ENCODE measurements around the gene ETV5.

ETV5 gene

DNA sequence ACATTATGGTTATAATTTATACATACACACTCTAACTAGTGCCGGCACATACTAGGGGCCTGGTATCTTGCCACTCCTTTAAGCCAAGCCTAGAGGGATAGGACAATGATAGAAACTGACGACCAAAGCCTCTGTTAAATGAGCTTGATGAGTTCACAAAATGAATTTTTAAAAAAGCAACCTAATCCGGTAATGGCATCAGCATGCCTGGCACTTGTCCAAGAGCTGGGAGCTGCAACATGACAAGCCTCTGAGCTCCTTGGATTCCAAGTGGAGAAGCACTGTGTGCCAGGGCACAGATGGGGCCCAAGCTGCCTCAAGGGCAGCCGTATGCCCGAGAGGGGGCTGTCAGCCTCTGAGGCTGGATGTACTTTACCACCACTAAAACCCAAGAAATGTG is 9.7 kb downstream of the ETV5 start:
- no peak for DNase-seq (ENCODE audit: low read depth, low spot score)
- no peak overlapping the region for H3K4me3 ChIP-seq (ENCODE audit: low read length)

DNA sequence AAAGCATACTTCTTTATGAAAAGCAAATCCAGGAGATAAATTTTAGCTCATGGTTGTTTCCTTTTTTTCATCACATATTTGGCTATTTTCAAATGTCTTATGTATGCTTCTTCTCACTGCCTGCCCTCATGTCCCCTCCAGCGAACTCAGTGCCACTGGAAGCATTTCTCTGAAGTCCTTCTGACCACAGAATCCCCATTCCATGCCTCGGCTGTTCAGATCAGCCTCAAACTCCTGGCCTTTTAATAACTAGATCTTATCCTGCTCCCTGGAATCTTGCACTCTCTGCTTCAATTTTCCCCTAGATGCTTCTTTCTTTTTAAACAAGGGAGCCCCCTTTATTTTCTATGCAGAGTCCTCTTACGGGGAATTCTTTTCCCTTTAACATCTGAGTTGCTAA is 10.1 kb downstream of the ETV5 start:
- no peak for DNase-seq (ENCODE audit: low read depth, low spot score)
- H3K4me3 ChIP-seq (ENCODE audit: low read length) = no peak overlapping the region

DNA sequence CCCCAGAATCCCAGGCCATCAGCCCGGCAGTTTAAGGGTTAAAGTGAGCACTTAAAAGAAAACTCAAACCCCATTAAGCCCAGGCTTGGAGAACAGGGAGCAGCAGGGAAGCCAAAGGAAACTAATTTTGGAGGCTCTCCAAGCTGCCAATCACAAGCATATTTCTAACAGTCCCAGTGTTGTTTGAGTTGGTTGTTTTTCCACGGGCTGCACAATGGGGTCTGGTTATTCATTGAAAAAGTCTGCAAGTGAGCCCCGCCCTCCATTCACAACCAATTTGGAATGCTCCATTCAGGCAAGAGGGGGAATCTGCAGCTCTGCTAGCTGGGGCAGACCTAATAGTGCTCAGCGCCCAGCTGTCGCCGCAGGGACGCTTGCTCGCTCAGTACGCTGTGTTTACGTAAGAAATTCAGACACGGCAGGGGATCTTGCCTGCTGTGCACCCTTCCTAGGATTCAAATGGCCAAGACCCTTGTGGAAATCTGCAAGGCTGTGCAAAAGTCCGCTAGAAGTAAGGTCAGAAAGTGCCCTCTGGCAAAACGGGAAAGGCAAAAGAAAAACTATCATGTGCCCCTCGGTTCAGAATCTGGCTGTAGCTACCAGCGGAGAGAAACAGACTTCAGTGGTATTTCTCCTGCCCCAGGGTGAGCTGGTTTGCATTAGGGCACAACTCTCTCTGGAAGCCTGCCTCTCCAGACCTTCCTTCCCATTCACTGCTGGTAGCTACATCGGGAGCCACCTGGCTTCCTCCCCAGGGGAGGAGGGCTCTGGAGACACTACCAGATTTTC is 11.0 kb downstream of the ETV5 start:
- DNase-seq (ENCODE audit: low read depth, low spot score) = no peak
- no peak overlapping the region for H3K4me3 ChIP-seq (ENCODE audit: low read length)

DNA sequence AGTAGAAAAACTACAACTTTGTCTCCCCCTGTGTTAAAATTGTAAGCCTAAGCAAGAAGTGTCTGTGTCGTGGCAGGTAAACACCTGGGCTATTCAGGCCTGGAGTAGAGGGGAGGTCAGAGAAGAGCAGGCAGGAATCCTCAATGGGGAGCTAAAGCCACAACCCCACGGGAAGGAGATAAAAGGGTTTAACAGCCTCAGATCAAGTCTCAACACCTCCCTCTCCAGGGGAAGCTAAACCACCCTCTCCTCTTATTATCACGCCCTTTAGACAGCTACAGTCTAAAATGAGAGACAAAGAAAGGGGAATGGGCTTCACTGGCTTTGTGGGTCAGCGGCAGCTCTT is 11.6 kb downstream of the ETV5 start:
- H3K4me3 ChIP-seq (ENCODE audit: low read length) = no peak overlapping the region
- DNase-seq (ENCODE audit: low read depth, low spot score) = no peak

DNA sequence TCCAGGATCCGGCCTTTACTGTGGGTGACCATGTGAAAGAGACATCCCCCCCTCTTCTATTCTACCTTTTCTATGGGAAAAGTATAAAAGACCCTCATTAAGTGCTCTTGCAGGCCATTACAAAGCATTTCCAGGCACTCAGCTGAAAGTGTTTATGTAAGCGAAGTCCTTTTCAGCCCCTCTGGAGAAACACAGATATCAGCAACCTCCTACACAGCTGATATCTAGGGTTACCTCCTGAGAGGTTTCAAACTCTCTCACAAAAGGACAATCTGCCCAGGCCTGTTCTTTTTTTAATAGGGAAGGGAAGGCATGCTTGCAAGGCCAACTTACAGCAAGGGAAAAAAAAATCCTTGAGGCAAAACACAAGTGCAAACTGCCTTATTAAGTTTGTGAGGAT is 12.6 kb downstream of the ETV5 start:
- DNase-seq (ENCODE audit: low read depth, low spot score) = no peak
- H3K4me3 ChIP-seq (ENCODE audit: low read length) = no peak overlapping the region

DNA sequence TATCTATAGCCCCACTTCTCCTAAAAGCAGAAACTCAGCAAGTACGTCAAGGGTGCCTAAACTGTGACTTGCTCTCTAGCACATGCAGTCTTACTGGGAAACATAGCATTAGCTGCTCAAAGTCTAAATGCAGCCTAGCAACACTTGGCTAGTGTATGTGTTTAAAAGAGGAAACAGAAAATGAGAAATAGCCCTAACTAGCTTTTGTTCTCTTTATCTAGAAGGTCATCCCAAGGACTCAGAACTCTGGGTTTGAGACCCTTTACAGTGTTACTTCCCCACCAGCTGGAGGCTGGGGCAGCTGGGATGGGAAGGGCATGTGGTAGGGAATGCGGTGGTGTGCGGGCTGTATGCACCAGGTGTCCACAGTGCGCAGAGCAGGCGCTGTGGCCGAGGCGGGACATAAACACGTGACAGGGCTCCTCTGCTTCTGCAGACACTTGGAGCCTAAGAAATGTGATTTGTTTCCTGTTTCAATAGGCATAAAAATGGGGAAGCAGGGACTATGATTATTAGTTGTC is 13.3 kb downstream of the ETV5 start:
- no peak overlapping the region for H3K4me3 ChIP-seq (ENCODE audit: low read length)
- no peak for DNase-seq (ENCODE audit: low read depth, low spot score)

DNA sequence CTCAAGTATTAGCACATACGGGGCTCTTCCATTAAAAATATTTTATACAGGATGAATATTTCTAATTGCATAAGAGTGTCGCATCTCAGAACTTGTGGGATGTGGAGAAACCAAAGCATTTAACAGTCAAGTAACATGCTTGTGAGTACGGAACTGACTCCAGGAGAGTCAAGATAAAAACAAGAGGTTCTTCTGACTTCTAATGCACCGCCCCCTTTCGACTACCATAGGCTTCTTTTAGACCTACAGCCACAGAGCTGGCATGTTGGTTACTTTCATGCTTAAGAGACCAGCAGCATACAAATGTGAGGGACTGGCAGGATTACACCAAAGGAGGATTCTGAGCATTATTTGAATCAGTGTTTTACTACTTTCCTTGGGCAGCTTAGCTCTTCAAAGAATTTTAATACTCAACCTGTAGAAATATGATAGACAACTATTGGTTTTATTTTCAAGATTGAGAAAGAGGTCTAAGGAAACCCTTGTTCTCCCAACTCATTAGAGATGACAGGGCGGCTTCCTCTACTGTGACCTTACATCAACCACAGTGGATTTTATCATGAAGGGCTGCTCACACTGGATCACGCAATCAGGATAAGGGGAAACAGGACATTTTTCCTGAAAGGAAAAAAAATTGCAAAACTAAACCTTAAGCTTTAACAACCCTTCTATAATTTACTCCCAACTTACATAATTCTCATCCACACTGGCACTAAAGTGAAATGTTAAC is 14.0 kb downstream of the ETV5 start:
- no peak for DNase-seq (ENCODE audit: low read depth, low spot score)
- no peak overlapping the region for H3K4me3 ChIP-seq (ENCODE audit: low read length)

DNA sequence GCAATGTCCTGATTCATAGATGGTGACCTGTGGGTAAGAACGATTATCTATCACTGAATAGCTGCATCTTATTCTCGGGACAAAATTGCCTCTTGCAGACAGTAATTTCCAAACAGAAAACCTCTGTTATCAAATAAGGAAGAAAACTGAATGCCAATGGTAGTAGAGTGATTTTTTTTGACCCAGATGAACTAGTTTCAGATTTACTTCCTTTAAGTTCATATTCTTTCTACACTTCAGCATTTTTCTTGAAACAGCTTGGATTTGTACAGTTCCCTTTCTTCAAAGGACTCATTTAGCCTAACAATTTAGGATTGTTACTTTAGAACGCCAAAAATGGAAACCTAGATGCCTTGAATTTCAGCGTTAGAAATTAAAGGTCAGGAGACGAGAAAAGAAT is 14.6 kb downstream of the ETV5 start:
- no peak overlapping the region for H3K4me3 ChIP-seq (ENCODE audit: low read length)
- no peak for DNase-seq (ENCODE audit: low read depth, low spot score)

DNA sequence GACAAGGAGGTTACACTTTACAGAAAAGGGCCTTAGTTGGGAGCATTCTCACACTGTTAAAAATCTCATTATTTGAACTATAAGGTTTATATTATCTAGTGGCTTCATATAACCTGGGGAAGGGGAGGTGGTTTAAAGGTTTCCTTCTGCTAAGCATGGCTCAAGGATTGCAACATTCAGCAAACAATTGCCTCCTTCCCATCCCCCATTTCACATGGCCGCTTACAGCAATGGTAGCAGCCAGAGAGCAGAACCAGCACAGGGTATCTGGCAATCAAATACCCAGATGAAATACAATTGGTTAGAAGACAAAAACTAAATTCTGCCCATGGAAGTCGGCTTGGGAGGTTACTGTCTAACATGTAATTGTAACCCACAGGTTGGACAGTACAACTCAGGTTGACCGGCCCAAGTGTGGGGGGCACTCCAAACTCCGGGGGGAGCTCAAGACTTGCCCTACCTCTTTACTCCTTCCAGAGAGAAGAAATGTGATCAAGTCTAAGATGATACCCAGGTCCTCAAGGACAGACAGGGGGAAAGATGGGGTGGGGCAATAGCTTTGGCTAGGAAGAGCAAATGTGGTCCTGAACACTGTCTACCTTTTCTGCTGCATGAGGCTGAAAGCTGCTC is 15.5 kb downstream of the ETV5 start:
- no peak overlapping the region for H3K4me3 ChIP-seq (ENCODE audit: low read length)
- no peak for DNase-seq (ENCODE audit: low read depth, low spot score)

DNA sequence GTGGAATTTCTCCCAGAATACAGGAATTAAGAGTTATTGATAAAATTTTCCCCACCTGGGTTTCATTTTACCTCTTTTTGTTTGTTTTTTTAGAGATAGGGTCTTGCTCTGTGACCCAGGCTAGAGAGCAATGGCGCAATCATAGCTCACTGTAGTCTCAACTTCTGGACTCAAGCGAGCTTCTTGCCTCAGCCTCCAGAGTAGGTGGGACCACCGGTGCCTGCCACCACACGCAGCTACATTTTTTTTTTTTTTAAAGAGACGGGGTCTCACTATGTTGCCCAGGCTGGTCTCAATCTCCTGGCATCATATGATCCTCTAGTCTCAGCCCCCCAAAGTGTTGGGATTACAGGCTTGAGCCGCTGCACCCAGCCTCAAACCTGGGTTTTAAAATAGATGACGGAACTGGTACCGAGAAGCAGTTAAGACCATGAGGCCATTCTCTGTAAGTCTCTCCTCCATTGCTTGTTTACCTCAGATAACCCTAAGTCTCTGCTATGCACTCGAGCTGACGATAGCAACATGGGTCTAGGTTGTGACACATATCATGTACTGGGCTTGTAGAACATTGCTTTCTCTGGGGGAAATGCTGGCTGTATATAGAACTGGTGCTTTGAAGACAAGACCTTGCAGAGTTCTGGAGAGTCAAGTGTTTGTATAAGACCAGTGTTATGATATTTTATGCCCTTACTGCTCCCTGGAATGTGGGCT is 16.4 kb downstream of the ETV5 start:
- no peak for DNase-seq (ENCODE audit: low read depth, low spot score)
- H3K4me3 ChIP-seq (ENCODE audit: low read length) = no peak overlapping the region

DNA sequence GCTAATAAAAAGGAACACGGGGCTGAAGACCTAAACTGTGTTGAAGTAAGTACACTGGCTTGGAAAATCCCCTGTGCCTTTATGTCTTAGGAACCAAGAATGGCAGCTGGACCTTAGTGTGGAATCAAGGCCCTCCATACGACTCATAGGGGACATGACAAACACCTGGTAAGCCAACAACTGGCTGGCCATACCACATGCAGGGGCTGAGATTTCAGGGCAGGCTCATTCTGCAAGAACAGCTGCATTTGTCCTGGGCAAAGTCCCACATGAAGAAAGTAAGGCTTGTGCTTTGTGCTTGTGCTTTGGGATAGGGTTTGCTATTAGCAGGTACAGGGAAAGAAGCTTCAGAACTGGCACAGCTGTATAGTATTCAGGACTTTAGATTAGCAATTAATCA is 18.0 kb downstream of the ETV5 start:
- DNase-seq (ENCODE audit: low read depth, low spot score) = no peak
- no peak overlapping the region for H3K4me3 ChIP-seq (ENCODE audit: low read length)

DNA sequence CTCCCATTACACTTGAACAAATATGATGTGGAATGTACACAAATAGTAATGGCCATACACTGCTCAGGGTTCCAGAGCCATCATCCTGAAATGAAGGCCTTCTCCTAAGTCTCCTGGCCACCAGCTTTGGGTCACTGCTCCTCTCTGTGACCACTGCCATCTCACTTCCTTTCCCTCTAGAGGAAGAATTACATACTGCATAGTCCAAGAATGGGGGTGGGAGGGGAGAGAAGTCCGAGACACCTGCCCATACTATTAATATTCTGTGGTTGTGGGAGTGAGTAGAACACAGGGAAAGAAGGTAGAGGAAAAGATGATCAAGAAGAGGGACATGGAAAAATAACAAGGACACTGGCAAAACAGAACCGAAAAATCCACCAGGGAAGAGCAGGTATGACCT is 20.6 kb downstream of the ETV5 start:
- no peak for DNase-seq (ENCODE audit: low read depth, low spot score)
- H3K4me3 ChIP-seq (ENCODE audit: low read length) = no peak overlapping the region

DNA sequence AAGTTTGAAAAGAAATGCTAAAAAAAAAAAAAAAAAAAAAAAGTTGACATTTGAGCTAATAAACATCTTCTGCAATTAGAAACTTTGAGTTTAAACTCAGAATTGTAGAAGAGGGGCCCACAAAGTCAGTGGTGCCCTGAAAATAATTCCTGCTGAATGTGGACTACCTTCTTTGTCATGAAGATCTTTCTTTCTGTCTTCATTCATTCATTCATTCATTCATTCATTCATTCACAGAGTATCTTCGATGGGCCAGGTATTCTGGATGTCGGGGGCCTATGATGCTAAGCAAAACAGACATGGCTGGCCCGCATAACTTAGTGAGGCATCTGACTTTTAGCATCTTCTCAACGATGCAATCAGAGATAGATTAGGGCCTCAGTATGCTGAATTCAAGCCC is 24.6 kb downstream of the ETV5 start:
- no peak overlapping the region for H3K4me3 ChIP-seq (ENCODE audit: low read length)
- DNase-seq (ENCODE audit: low read depth, low spot score) = no peak

DNA sequence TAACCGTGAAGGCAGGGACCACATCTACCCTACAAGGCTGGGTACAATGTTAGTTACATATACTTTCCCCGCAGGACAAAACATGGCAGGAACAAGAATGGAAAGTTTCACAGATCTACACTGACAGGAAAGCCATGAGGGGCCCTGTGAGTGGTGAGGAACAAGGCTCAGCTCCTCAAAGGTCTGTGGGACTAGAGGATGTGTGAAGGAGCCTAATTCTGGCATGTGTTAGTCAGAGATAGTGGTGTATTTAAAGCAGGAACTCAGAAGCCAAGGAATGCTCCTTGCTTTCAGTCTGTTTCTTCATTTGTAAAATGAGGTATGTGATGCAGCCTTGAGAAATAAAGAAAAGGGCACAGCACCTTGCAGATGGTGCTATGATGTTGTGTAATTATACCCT is 25.1 kb downstream of the ETV5 start:
- no peak for DNase-seq (ENCODE audit: low read depth, low spot score)
- no peak overlapping the region for H3K4me3 ChIP-seq (ENCODE audit: low read length)

DNA sequence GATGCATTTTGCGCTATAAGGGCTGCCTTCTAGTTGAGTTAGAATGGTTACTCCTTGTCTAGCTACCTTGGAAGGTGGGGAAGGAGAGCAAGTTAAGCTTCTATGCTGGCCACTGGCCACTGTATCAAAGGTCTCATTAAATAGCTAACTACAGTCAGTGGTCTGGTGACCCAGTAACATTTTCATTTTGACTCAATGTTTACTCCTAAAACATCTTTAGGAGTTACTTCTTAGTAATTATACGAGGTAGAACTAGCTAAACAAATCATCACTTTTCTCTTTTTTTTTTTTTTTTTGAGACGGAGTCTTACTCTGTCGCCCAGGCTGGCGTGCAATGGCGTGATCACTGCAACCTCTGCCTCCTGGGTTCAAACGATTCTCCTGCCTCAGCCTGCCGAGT is 26.7 kb downstream of the ETV5 start:
- DNase-seq (ENCODE audit: low read depth, low spot score) = no peak
- H3K4me3 ChIP-seq (ENCODE audit: low read length) = no peak overlapping the region

DNA sequence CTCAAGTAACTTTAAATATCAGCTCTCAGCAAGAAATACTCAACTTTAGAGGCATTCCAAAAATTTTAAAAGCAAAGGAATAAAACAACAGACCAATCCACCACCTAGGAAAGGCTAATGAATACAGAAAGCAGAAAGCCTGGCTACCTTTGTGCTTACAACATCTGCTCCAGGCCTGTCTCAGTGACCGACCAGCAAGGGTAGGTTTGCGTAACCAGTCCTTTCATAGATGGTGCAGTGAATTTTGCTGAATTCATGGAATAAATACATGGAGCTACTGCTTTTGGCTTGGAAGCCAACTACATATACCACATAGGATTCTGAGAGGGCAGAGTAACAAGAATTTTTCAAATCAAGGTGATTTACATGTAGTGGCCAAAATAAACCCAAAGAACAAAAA is 27.2 kb downstream of the ETV5 start:
- no peak overlapping the region for H3K4me3 ChIP-seq (ENCODE audit: low read length)
- no peak for DNase-seq (ENCODE audit: low read depth, low spot score)

DNA sequence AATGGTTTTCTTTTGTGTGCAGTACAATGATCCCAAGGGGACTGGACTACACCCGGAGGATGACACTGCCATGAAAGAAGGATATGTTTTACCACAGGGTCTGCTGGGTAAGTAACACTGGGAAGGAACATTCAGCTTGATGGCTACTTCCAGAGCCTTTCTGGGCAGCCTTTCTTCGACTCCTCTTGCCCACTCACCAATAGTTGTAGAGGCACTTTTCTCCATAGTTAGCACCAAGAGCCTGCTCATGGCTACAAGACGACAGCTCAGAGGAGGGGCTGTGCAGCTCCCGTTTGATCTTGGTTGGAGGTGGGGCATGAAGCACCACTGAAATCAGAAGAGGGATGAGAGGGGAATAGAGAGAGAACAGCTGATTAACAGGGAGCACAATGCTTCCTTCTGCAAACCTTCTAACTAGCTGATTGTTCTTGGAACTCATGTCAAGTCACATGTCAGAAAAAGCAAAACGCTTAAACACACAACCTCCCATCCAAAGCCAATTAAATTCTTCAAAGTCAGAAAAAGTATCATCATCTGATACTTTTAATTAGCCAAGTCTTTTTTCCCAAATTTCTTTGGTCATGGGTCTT is 27.9 kb downstream of the ETV5 start:
- no peak overlapping the region for H3K4me3 ChIP-seq (ENCODE audit: low read length)
- DNase-seq (ENCODE audit: low read depth, low spot score) = no peak

DNA sequence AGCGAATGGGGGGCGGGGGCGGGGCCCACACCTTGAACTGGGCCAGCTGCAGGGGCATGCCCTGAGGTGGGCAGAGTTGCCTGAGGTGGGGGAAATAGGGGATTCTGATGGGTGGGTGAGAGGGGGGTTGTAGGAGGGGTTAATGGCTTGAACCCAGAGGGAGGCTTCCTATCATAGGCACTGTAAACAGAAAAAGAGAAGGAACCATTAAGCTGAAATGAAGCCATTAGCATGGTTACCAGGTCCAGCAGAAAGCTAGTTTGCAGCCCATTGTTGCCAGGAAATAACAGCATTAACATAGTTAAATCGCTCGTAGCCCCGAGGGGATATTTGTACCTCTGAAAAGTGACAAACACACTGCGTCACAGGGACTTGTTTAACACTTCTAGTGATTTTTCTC is 29.0 kb downstream of the ETV5 start:
- H3K4me3 ChIP-seq (ENCODE audit: low read length) = no peak overlapping the region
- DNase-seq (ENCODE audit: low read depth, low spot score) = no peak

DNA sequence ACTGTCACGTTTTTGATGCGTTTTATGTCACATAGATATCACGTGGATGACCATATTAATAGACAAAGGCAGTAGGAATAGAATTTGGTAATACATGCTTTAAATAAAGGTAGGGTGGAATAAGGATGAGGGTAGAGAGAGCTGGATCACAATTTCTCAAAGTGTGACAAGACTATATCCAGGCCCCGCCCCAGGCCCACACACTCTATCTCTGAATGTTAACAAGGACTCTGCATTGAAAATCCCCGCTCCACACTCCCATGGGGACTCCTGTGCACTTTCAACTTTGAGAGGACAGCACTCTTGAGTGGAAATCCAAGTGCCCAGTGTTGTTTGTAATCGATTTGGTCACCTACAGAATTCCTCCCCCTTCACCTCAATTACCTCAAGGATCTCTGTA is 31.4 kb downstream of the ETV5 start:
- no peak overlapping the region for H3K4me3 ChIP-seq (ENCODE audit: low read length)
- DNase-seq (ENCODE audit: low read depth, low spot score) = no peak

Measured in Jurkat, Clone E6-1 (cell line).